Measurements from ENCODE around the gene KHDC1. TPM values are rescaled to one million over a fixed set of nuclear protein-coding genes. Genes with fewer than 3 reads are reported as not detected.
"Not testable (repeated sequence)": the region's sequence is repeated elsewhere in the genome, so short reads cannot be mapped to it uniquely, and the experiment has no call there.

KHDC1 gene, protein sequence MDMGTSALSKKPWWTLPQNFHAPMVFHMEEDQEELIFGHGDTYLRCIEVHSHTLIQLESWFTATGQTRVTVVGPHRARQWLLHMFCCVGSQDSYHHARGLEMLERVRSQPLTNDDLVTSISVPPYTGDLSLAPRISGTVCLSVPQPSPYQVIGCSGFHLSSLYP
- polyA plus RNA-seq (ENCODE audit: insufficient read length in 4 of 4): 1 to 10 TPM; 6.8 to 9.6 (median 7.9) TPM

DNA sequence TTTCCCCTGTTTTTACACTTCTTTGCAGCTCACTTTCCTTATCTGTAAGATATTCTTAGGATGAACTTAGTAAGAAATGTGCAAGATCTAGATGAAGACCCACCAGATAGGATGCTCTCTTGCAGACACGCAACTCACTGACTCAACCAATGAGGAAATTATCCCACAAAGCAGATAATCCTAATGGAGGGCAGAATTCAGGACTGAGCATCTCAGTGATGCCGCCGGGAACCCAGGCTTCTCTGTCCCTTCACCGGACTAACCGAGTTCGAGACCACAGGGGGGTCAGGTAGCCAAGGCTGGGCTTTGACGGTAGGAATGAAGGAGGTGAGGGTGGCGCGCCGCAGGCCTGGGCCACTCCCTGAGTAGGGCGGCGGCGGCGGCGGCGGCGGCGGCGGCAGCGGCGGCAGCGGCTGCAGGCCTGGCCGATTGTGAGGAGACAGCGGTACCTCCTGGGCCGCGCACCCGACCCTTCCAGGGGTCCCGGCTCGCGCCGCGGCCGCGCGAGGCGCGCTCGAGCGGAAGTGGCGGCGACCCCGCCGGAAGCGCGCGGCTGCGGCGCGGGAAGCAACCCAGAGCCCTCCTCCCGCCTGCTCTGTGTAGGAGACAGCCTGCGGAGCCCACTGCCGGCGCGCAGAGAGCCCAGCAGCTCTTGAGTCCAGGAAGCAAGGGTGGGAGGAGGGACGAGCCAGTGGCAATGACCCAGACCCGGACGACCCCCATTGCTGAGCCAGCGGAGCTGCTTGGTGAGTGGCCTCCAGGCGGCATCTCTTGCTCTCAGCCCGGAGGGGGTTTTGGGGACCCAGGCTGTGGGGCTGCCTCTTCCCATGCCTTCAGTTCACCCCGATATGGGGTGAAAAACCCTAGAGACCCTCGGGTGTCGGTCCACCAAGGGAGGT is at the start of gene KHDC1:
Gene KHDC1 (minus strand): TSS at position 526 of the 899 bp plus-strand sequence. CDS start 20,679 bp downstream, outside the sequence.
- peak in 1 of 4 donors; percentile 51 for DNase-seq (ENCODE audit: low read depth in 4 of 4, low spot score in 3 of 4)

DNA sequence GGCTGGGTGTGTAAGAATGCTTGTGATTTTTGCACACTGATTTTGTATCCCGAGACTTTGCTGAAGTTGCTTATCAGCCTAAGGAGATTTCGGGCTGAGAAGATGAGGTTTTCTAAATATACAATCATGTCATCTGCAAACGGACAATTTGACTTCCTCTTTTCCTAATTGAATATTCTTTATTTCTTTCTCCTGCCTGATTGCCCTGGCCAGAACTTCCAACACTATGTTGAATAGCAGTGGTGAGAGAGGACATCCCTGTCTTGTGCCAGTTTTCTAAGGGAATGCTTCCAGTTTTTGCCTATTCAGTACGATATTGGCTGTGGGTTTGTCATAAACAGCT is 47.5 kb upstream of the KHDC1 start:
- DNase-seq (ENCODE audit: low read depth in 4 of 4, low spot score in 3 of 4): not testable (repeated sequence)

DNA sequence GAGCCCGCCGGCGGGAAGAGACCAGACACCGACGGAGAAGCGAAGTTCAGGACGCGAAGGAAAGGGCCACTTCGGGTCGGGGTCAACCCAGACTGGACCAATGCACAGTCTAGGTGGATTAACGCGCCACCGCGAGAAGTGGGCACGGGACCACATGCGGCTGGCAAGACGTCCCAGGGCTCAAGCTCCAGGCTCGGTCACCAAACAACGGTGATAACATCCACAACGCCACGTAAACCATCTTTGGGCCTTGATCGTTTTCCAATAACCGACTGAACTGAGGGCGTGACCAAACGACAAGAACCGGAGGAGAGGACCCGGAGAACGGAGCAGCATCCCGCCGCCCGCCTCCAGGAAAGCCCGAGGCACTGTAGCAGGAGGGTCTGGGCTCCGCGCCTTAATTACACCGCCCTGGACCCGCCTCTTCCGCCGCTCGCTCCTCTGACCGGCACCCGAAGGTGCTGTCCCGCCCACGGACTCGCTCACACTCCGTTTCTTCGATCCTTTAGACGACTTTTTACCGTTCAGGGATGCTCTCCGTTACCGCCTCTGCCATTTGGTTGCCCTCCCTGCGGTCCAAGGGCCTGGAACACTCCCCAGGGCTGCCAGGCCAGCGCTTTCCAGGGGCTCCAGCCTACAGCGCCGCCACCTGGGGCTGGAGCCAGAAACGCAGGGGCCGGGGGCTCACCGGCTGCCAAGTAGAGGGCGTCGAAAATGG is 46.9 kb upstream of the KHDC1 start:
- peak in 2 of 4 donors; percentile 45 to 64 for DNase-seq (ENCODE audit: low read depth in 4 of 4, low spot score in 3 of 4)

DNA sequence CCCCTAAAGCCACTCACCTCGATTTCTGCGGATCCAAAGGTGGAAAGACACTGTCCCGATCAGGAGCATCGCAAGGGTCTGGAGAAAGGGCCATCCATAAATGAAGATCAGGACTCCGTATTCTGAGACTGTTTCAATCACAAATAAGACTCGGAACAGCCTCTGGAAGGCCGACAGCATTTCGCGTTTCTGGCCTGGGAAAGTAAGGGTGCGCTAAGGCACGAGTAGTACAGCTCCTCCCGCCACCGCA is 46.5 kb upstream of the KHDC1 start:
- DNase-seq (ENCODE audit: low read depth in 4 of 4, low spot score in 3 of 4): no peak

DNA sequence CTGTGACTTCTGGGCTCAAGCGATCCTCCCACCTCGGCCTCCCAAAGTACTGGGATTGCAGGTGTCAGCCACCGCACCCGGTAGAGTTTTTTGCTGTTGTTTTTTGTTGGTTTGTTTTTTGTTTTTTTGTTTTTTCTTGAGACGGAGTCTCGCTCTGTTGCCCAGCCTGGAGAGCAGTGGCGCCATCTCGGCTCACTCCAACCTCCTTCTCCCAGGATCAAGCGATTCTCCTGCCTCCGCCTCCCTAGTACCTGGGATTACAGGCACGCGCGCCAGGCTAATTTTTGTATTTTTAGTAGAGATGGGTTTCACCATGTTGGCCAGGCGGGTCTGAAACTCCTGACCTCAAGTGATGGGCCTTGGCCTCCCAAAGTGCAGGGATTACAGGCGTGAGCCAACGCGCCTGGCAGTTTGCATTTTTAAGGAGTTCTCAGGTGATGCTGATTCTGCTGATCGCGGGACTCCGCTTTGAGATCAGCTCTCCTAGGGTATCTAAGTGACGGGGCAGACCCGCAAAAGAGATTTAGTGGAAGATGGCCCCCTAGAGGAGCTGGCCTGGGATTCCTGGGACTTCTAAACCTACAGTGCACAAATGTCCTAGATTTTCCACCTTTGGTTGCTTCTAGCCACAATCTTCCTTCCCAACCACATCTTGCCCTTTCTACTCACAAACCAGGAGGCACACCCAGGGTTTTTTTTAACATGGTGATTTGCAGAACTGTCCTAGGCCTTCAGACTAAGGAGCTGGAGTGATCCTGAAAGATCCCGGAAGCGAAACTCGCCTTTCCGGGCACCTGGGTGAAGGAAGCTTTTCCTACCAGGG is 45.9 kb upstream of the KHDC1 start:
- no peak for DNase-seq (ENCODE audit: low read depth in 4 of 4, low spot score in 3 of 4)

DNA sequence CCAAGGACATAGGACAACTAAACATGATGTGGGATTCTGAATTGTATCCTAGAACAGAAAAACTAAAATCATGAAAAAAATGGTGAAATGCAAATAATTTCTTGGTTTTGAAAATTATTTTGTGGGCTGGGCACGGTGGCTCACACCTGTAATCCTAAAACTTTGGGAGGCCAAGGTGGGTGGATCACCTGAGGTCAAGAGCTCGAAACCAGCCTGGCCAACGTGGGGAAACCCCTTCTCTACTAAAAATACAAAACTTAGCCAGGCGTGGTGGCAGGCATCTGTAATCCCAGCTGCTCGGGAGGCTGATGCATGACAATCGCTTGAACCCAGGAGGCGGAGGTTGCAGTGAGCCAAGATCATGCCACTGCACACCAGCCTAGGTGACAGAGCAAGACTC is 40.8 kb upstream of the KHDC1 start:
- DNase-seq (ENCODE audit: low read depth in 4 of 4, low spot score in 3 of 4): not testable (repeated sequence)

DNA sequence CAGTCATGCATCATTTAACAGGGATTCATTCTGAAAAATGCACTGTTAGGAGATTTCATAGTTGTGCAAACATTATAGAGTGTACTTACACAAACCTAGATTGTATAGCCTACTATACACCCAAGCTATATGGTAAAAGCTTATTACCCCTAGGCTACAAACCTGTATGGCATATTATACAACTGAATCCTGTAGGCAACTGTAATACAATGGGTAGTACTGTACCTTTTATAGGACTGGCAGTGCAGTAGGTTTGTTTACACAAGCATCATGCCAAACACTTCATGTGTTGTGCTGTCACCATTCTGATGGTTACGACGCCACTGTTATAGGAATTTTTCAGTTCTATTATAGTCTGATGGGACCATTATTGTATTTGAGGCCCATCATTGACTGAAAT is 39.3 kb upstream of the KHDC1 start:
- no peak for DNase-seq (ENCODE audit: low read depth in 4 of 4, low spot score in 3 of 4)

DNA sequence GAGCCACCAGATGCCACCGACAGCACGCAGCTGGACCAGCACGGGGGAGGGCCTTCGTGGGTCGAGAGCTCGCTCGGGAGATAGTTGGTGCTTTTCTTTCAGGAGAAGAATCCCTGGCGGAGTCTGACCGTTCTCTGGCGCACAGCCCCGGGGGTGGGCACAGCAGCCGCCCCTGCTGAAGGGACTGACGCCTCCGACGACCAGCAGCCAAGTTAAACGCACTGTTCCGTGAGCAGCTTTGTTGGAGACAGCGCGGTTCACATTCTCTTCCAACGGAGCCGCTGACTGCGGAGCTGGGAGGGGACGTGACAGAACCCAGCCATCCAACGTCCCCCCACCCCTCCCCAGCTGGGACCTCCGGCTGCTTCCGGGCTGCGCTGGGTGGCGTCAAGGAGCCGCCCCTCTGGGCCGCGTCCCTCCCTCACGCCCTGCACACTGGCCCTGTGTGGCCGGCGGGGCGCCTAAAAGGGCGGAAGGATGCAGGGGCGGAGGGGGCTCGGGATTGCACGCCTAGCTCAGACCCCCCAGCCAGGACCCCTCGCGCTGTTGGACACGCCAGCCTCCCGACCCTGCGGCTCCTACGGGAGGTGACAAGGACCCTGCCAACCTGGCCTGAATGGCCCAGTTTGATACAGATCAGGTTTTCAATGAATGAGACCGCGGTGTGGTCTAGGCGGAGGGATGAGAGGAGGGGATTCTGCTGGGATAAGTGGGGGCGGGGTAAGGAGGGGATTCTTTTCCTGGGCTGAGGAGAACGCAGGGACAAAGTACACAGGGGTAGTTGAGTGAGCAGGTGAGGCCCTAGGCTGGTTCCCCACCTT is 36.4 kb upstream of the KHDC1 start:
- DNase-seq (ENCODE audit: low read depth in 4 of 4, low spot score in 3 of 4): no peak

DNA sequence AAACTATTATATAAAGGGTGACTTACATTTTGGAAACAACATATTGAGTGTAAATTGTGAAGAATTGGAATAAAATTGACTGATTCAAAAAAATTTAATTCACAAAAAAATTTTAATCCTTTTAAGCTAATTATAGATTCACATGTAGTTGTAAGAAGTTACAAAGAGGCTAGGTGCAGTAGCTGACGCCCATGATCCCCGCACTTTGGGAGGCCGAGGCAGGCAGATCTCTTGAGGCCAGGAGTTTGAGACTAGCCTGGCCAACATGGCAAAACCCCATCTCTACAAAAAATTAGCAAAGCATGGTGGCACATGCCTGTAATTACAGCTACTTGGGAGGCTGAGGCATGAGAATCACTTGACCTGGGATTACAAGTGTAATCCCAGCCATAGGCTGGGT is 30.3 kb upstream of the KHDC1 start:
- DNase-seq (ENCODE audit: low read depth in 4 of 4, low spot score in 3 of 4): no peak

DNA sequence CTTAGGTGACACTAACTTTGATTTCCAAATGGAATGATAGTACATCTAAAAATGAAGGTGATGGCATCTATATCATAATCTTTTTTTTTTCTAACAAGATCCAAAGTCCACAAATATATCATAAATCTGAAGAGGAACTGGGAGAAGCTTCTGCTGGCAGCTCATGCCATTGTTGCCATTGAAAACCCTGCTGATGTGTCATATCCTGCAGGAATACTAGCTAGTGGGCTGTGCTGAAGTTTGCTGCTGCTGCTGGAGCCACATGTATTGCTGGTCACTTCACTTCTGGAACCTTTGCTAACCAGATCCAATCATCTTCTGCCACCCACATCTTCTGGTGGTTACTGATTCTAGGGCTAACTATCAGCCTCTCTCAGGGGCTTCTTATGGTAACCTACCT is 27.4 kb upstream of the KHDC1 start:
- no peak for DNase-seq (ENCODE audit: low read depth in 4 of 4, low spot score in 3 of 4)

DNA sequence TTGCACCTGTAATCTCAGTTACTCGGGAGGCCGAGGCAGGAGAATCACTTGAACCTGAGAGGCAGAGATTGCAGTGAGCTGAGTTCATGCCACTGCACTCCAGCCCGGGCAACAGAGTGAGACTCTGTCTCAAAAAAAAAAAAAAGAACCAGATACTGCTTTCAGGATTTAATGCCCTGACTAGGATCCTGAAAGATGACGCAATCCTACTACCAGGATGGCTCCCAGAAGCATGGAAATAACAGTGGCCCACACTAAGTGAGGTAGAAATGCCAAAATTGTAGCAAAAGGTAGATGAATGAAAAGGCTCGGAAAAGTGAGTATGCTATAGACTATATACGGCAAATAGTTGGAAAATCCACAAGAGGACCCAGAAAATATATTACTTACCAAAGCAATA is 23.8 kb upstream of the KHDC1 start:
- DNase-seq (ENCODE audit: low read depth in 4 of 4, low spot score in 3 of 4): no peak

DNA sequence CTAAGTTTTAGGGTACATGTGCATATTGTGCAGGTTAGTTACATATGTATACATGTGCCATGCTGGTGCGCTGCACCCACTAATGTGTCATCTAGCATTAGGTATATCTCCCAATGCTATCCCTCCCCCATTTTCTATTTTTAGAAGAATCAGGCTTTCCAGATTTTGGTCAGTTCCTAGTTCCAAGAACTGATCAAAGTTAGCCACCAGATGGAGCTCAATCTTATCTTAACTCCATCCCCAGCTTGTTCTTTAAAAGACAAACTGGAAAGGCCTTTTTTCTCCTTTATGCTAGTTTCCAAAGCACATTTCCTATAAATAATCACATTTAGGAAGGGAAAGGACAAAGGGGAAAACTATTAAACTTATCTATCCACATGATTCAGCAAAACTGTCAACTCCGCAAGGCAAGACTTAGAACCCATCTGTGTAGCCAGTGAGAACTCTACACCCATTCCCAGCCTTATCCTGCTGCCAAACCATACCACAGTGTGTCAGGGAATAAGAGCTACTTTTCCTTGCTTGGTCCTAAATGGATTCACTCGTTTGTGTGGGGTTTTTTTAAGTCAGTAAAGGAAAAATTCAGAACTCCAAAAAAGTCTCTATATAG is 22.8 kb upstream of the KHDC1 start:
- no peak for DNase-seq (ENCODE audit: low read depth in 4 of 4, low spot score in 3 of 4)

DNA sequence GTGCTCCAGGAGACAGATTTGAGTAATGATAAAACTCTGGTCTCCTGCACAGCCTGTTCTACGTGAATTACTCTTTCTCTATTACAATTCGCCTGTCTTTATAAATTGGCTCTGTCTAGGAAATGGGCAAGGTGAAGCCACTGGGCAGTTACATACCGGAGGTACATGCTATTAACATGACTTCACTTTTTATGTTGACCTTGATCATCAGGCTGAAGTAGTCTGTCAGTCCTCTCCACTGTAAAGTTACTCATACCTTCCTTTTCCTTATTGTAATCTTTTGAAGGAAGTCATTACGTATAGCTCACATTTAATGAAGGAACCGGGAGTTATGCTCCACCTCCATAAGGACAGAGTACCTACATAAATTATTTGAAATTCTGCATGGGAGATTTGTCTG is 19.9 kb upstream of the KHDC1 start:
- DNase-seq (ENCODE audit: low read depth in 4 of 4, low spot score in 3 of 4): no peak

DNA sequence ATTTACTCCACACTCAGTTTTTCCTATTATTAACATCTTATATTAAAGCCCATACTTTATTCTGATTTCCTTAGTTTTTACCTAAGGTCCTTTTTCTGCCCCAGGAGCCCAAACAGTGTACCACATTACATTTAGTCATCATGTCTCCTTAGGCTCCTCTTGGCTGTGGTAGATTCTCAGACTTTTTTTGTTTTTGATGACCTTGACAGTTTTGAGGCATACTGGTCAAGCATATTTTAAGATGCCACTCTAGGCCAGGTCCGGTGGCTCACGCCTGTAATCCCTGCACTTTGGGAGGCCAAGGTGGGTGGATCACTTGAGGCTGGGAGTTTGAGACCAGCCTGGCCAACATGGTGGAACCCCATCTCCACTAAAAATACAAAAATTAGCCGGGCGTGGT is 18.7 kb upstream of the KHDC1 start:
- DNase-seq (ENCODE audit: low read depth in 4 of 4, low spot score in 3 of 4): not testable (repeated sequence)

DNA sequence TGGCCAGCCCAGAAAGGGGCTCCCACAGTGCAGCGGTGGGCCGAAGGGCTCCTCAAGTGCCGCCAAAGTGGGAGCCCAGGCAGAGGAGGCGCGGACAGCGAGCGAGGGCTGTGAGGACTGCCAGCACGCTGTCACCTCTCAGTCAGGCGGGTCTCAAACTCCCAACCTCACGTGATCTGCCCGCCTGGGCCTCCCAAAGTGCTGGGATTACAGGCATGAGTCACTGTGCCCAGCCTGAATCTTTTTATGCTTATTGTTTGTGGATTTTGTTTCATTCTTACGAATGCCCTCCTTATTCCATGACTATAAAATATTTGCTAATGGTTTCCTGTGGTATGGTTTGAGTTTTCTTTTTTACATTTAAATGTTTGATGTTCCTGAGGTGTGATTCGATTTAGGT is 6.3 kb upstream of the KHDC1 start:
- DNase-seq (ENCODE audit: low read depth in 4 of 4, low spot score in 3 of 4): not testable (repeated sequence)

DNA sequence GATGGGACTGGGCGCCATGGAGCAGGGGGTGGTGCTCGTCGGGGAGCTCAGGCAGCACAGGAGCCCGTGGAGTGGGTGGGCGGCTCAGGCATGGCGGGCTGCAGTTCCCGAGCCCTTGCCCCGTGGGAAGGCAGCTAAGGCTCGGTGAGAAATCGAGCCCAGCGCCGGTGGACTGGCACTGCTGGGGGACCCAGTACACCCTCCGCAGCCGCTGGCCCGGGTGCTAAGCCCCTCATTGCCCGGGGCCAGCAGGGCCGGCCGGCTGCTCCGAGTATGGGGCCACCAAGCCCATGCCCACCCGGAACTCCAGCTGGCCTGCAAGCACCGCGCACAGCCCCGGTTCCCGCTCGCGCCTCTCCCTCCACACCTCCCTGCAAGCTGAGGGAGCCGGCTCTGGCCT is 5.9 kb upstream of the KHDC1 start:
- not testable (repeated sequence) for DNase-seq (ENCODE audit: low read depth in 4 of 4, low spot score in 3 of 4)

DNA sequence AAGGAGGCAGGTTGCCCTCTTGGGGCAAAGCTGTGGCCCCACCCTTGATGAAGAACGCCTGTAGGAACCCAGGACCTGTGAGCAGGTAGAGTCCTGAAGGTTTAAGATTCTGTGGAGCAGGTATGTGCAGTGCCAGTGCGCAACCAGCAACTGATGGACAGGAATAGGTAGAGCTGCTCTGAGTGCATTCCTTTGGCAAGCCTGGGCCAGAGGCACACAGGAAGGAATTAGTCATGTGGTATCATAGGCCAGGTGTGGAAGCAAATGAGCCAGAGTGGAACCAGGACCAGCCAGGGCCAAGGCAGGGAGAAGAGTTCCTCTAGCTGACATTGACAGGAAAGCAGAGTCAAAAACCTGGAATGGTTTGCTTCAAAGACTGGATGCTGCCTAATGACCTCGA is 1.4 kb upstream of the KHDC1 start:
- DNase-seq (ENCODE audit: low read depth in 4 of 4, low spot score in 3 of 4): no peak

DNA sequence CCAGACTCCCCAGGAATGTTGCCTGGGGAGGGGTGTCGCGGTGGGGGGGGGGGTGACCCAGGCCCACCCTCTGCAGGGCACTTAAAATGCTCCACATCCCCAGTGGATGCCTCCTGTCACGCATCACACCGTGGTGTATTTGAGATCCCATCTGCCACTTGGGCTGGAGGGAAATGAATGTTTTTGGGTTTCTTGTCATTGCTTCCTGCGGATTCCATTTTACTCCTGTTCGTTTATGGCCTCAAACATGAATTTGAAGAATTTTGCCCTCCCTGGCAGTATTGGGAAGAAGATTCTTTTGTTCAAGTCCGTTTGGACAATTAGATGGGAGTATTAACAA is 544 bp upstream of the KHDC1 start:
- DNase-seq (ENCODE audit: low read depth in 4 of 4, low spot score in 3 of 4): no peak

DNA sequence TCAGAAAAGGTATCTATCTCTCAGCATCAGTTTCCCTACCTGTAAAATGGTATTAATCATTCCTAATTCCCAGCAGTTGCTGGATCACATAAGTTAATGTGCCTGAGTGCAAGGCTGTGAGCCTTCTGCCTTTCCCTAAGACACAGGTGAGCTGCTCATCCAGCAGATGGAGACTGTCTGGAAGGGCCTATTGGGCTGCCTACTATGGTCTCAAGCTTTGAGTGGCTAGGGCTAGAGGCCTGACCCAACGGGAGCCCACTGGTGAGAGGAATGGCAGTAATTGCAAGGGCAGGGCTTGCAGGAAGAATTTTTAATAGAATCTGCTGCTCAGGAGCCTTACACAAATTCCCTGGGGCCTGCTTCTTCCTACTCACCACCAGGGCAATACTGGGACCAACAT is 4.3 kb downstream of the KHDC1 start:
- no peak for DNase-seq (ENCODE audit: low read depth in 4 of 4, low spot score in 3 of 4)

DNA sequence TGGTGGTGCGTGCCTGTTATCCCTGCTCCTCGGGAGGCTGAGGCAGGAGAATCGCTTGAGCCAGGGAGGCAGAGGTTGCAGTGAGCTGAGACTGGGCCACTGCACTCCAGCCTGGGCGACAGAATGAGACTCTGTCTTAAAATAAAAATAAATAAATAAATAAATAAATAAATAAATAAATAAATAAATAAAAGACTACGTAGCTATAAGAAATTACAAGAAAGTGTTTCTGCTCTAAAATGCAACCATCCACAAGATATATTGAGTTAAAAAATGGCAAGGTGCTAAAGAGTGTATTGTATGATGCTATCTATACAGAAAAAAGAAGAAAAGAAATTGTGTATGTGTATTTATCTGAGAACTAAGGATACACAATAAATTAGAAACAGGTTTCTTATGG is 8.7 kb downstream of the KHDC1 start:
- not testable (repeated sequence) for DNase-seq (ENCODE audit: low read depth in 4 of 4, low spot score in 3 of 4)
